GM06990 (cell line): Measurements from ENCODE around the gene GABRG3.

Source experiments
- DNase-seq: peaks from one replicate; pipeline ENCODE4 v3.0.0-alpha.2; 2011; ENCODE audit not compliant: insufficient read length; ENCODE audit errors: extremely low read depth
- H3K27me3 ChIP-seq: replicated peaks from 2 replicates; pipeline ENCODE4 v1.6.0; 2011; ENCODE audit warnings: low read length; ENCODE audit not compliant: control insufficient read depth, insufficient read depth
- H3K36me3 ChIP-seq: 2 replicates; pipeline ENCODE4 v1.5.1; 2011; ENCODE audit warnings: low read length; ENCODE audit not compliant: control insufficient read depth, insufficient read depth
- H3K4me3 ChIP-seq: replicated peaks from 2 replicates; pipeline ENCODE4 v1.5.1; 2011; ENCODE audit warnings: low read depth, mild to moderate bottlenecking, control low read depth, low read length
- CTCF ChIP-seq: IDR thresholded peaks from 2 replicates; pipeline ENCODE4 v1.5.1; 2011; ENCODE audit warnings: low read length, control low read depth, mild to moderate bottlenecking, inconsistent platforms; ENCODE audit not compliant: insufficient read depth, poor library complexity, severe bottlenecking

The GABRG3 gene

GRCh38 chr15:27396996-27397395 is 426.0 kb downstream of the GABRG3 start:
- DNase-seq: no peak
- Histone ChIP-seq H3K36me3 (no peaks in the 10 kb centered on the region), H3K4me3 (no peak overlapping the region), H3K27me3 (no peaks in the 10 kb centered on the region)
- no peak for TF ChIP-seq CTCF

GRCh38 chr15:27398631-27399161 is 427.7 kb downstream of the GABRG3 start:
- Histone ChIP-seq H3K36me3 (no peaks in the 10 kb centered on the region), H3K27me3 (no peaks in the 10 kb centered on the region), H3K4me3 (no peak overlapping the region)
- no peak for TF ChIP-seq CTCF
- no peak for DNase-seq

- no peak overlapping the region for H3K4me3 ChIP-seq
- no peaks in the 10 kb centered on the region for H3K27me3 ChIP-seq
- H3K36me3 ChIP-seq: no peaks in the 10 kb centered on the region
- no peak for TF ChIP-seq CTCF
- DNase-seq: no peak
Measured at GRCh38 chr15:27399241-27399640, 428.3 kb downstream of the GABRG3 start.

GRCh38 chr15:27401471-27401870 is 430.5 kb downstream of the GABRG3 start:
- H3K27me3 ChIP-seq: no peaks in the 10 kb centered on the region
- no peak for DNase-seq
- no peak for TF ChIP-seq CTCF
- H3K36me3 ChIP-seq: no peaks in the 10 kb centered on the region
- no peak overlapping the region for H3K4me3 ChIP-seq

- no peak for DNase-seq
- Histone ChIP-seq H3K36me3 (no peaks in the 10 kb centered on the region), H3K4me3 (no peak overlapping the region), H3K27me3 (no peaks in the 10 kb centered on the region)
- no peak for TF ChIP-seq CTCF
Measured at GRCh38 chr15:27408428-27408827, 437.4 kb downstream of the GABRG3 start.

GRCh38 chr15:27410996-27411605 is 440.1 kb downstream of the GABRG3 start:
- TF ChIP-seq CTCF: no peak
- Histone ChIP-seq H3K27me3 (no peaks in the 10 kb centered on the region), H3K36me3 (no peaks in the 10 kb centered on the region), H3K4me3 (no peak overlapping the region)
- DNase-seq: no peak
